ENCODE data around the gene CDKN2AIPNL.

- TF ChIP-seq POLR2A (IDR thresholded peaks at IDR 0.05) (no peak), CTCF (IDR thresholded peaks at IDR 0.05) (no peak)
Observed at GRCh38 chr5:134445856-134446818, 34.5 kb upstream of the CDKN2AIPNL start.
